ENCODE measurements around the gene CISTR.

CISTR gene

DNA sequence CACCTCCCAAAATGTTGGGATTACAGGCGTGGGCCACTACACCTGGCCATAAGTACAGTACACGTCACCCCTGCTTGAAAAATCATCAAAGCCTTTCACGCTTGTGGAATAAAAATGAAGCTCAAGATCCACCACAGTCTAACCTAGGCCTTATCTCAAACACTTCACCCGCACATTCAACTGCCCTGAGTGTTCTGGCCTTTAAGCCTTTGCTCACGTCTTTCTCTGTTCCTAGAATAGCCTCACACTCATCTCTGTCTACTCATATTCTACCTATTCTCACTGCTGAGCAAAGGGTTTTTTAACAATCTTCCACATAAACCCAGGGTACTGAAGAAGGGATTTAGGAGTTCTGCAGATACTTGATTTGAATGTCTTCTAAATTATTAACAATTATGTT is 34.5 kb downstream of the CISTR start:
- no peak overlapping the region for H3K4me3 ChIP-seq (ENCODE audit: low read depth, low read length, poor library complexity, severe bottlenecking)
- H3K36me3 ChIP-seq (ENCODE audit: insufficient read depth, low read length): no peaks in the 10 kb centered on the region
- no peaks in the 10 kb centered on the region for H4K20me1 ChIP-seq (ENCODE audit: insufficient read depth, low read length)
- H3K9ac ChIP-seq (ENCODE audit: low read length): no peak overlapping the region
- H3K27ac ChIP-seq (ENCODE audit: low read depth, low read length, poor library complexity, severe bottlenecking): no peak overlapping the region
- no peak for TF ChIP-seq EZH2 (IDR thresholded peaks at IDR 0.05; ENCODE audit: borderline replicate concordance, low read length)
- TF ChIP-seq, protein P1, sequence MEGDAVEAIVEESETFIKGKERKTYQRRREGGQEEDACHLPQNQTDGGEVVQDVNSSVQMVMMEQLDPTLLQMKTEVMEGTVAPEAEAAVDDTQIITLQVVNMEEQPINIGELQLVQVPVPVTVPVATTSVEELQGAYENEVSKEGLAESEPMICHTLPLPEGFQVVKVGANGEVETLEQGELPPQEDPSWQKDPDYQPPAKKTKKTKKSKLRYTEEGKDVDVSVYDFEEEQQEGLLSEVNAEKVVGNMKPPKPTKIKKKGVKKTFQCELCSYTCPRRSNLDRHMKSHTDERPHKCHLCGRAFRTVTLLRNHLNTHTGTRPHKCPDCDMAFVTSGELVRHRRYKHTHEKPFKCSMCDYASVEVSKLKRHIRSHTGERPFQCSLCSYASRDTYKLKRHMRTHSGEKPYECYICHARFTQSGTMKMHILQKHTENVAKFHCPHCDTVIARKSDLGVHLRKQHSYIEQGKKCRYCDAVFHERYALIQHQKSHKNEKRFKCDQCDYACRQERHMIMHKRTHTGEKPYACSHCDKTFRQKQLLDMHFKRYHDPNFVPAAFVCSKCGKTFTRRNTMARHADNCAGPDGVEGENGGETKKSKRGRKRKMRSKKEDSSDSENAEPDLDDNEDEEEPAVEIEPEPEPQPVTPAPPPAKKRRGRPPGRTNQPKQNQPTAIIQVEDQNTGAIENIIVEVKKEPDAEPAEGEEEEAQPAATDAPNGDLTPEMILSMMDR (IDR thresholded peaks at IDR 0.05; ENCODE audit: low read length): no peak
- H2AFZ ChIP-seq (ENCODE audit: low read length): no peak overlapping the region
- no peaks in the 10 kb centered on the region for H3K27me3 ChIP-seq (ENCODE audit: insufficient read depth, low read length)
- no peaks in the 10 kb centered on the region for H3K9me3 ChIP-seq (ENCODE audit: low read length)
- H3K79me2 ChIP-seq (ENCODE audit: insufficient read depth, low read length): no peaks in the 10 kb centered on the region
- H3F3A ChIP-seq (ENCODE audit: insufficient read depth, low read length): no peaks in the 10 kb centered on the region
- no peak overlapping the region for H3K4me2 ChIP-seq (ENCODE audit: low read length)
- no peaks in the 10 kb centered on the region for H3K4me1 ChIP-seq (ENCODE audit: insufficient read depth, low read length, severe bottlenecking)
- no peaks in the 10 kb centered on the region for H3K9me2 ChIP-seq (ENCODE audit: low read depth, low read length)

DNA sequence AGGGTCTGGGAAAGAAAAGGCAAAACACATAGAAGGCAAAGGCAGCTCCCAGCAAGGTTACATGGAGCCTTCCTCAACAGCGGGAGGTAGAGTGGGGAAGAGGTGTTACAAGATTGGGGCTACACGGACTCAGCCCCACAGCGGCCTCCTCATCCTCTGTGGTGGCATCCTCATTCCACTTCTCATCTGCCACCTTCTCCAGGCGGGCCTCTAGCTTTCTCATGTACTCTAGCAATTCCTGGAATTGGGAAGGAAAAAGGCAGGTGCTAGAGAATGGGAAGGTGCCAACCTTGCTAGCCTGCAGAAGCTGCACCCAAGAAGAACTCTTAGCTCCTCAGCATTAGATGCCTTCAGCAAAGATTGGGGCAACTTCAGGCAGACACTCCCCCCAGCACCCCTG is 37.8 kb downstream of the CISTR start:
- TF ChIP-seq EZH2 (IDR thresholded peaks at IDR 0.05; ENCODE audit: borderline replicate concordance, low read length): no peak
- TF ChIP-seq, protein P1 (IDR thresholded peaks at IDR 0.05; ENCODE audit: low read length): no peak
- no peak overlapping the region for H3K27ac ChIP-seq (ENCODE audit: low read depth, low read length, poor library complexity, severe bottlenecking)
- H3K36me3 ChIP-seq (ENCODE audit: insufficient read depth, low read length): no peaks in the 10 kb centered on the region
- H4K20me1 ChIP-seq (ENCODE audit: insufficient read depth, low read length): no peaks in the 10 kb centered on the region
- no peak overlapping the region for H3K4me2 ChIP-seq (ENCODE audit: low read length)
- H3K27me3 ChIP-seq (ENCODE audit: insufficient read depth, low read length): no peaks in the 10 kb centered on the region
- H3F3A ChIP-seq (ENCODE audit: insufficient read depth, low read length): no peaks in the 10 kb centered on the region
- no peaks in the 10 kb centered on the region for H3K79me2 ChIP-seq (ENCODE audit: insufficient read depth, low read length)
- H3K9me3 ChIP-seq (ENCODE audit: low read length): no peaks in the 10 kb centered on the region
- H3K4me1 ChIP-seq (ENCODE audit: insufficient read depth, low read length, severe bottlenecking): no peaks in the 10 kb centered on the region
- no peak overlapping the region for H3K9ac ChIP-seq (ENCODE audit: low read length)
- no peak overlapping the region for H2AFZ ChIP-seq (ENCODE audit: low read length)
- H3K4me3 ChIP-seq (ENCODE audit: low read depth, low read length, poor library complexity, severe bottlenecking): no peak overlapping the region
- H3K9me2 ChIP-seq (ENCODE audit: low read depth, low read length): no peaks in the 10 kb centered on the region

DNA sequence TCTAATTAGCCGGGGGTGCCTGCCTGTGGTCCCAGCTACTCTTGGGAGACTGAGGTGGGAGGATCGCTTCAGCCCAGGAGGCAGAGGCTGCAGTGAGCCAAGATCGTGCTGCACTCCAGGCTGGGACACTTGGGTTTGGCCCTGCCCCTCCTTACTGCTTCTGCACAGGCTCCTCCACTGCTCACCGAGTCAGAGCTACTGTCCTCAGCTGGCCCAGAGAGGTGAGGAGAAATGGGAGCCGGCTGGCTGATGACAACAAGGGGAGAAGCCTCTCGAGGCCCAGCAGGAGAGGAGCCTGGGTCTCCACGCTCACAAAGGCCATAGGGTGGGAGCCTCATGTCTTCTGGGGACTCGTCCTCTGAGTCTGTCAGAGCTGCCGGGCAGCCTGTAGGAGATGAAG is 38.3 kb downstream of the CISTR start:
- H3K79me2 ChIP-seq (ENCODE audit: insufficient read depth, low read length): no peaks in the 10 kb centered on the region
- H3K9me3 ChIP-seq (ENCODE audit: low read length): no peaks in the 10 kb centered on the region
- H3K4me2 ChIP-seq (ENCODE audit: low read length): no peak overlapping the region
- H3K4me1 ChIP-seq (ENCODE audit: insufficient read depth, low read length, severe bottlenecking): no peaks in the 10 kb centered on the region
- H3K36me3 ChIP-seq (ENCODE audit: insufficient read depth, low read length): no peaks in the 10 kb centered on the region
- H3F3A ChIP-seq (ENCODE audit: insufficient read depth, low read length): no peaks in the 10 kb centered on the region
- TF ChIP-seq, protein P1 (IDR thresholded peaks at IDR 0.05; ENCODE audit: low read length): no peak
- no peak for TF ChIP-seq EZH2 (IDR thresholded peaks at IDR 0.05; ENCODE audit: borderline replicate concordance, low read length)
- no peaks in the 10 kb centered on the region for H4K20me1 ChIP-seq (ENCODE audit: insufficient read depth, low read length)
- no peak overlapping the region for H2AFZ ChIP-seq (ENCODE audit: low read length)
- H3K27me3 ChIP-seq (ENCODE audit: insufficient read depth, low read length): no peaks in the 10 kb centered on the region
- H3K9me2 ChIP-seq (ENCODE audit: low read depth, low read length): no peaks in the 10 kb centered on the region
- H3K27ac ChIP-seq (ENCODE audit: low read depth, low read length, poor library complexity, severe bottlenecking): no peak overlapping the region
- H3K9ac ChIP-seq (ENCODE audit: low read length): no peak overlapping the region
- no peak overlapping the region for H3K4me3 ChIP-seq (ENCODE audit: low read depth, low read length, poor library complexity, severe bottlenecking)
